Measurements from ENCODE around the gene PLXNA2. TPM values are rescaled to one million over a fixed set of nuclear protein-coding genes. Genes with fewer than 3 reads are reported as not detected.

Gene PLXNA2
- total RNA-seq, 1 donor from 2014 or later: 0.08 TPM

GRCh38 chr1:208161005-208161404 lies 83.2 kb downstream of the PLXNA2 start:
- Mint-ChIP-seq H3K36me3 (ENCODE audit: low read depth) (no peaks in the 10 kb centered on the region), H3K27ac (no peak overlapping the region), H3K9me3 (no peaks in the 10 kb centered on the region), H3K27me3 (ENCODE audit: insufficient read depth) (peaks cover 22% of the 10 kb centered on the region), H3K4me1 (ENCODE audit: low read depth) (no peaks in the 10 kb centered on the region), H3K4me3 (no peak overlapping the region)
- intact Hi-C loops (cut with micrococcal nuclease): no loop called here
- no peak for DNase-seq (ENCODE audit: low spot score)

DNA sequence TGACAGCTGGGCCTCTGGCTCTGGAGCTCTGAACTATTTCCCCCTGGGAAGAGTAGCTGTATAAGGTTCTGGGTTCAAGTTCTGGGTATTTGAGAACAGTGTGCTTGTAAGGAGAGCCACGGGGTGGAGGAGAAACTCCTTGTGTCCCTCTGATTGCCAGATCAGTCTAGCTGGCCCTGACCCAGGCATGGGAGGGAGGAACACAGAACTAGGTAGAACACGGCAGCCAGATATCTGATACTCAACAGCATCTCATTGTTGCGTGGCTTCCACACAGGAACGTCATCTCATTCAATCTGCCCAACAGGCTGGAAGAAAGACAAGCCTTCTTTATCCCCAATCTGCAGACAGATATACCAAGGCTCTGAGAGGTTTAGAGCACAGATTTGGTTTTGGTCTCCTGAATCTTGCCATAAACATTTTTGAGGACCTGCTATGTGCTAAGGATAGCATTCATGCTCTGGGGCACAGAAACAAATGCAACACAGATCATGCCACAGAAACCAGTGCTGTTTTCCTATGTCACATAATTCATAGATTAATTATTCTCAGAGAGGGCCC lies 83.8 kb downstream of the PLXNA2 start:
- Mint-ChIP-seq H3K27ac (no peak overlapping the region), H3K4me3 (no peak overlapping the region), H3K9me3 (no peaks in the 10 kb centered on the region), H3K27me3 (ENCODE audit: insufficient read depth) (peaks cover 20% of the 10 kb centered on the region), H3K4me1 (ENCODE audit: low read depth) (no peaks in the 10 kb centered on the region), H3K36me3 (ENCODE audit: low read depth) (no peaks in the 10 kb centered on the region)
- no peak for DNase-seq (ENCODE audit: low spot score)
- intact Hi-C loops (cut with micrococcal nuclease): no loop called here

GRCh38 chr1:208159555-208160258 lies 84.5 kb downstream of the PLXNA2 start:
- DNase-seq (ENCODE audit: low spot score): no peak
- Mint-ChIP-seq H3K27ac (no peak overlapping the region), H3K27me3 (ENCODE audit: insufficient read depth) (peaks cover 15% of the 10 kb centered on the region), H3K9me3 (no peaks in the 10 kb centered on the region), H3K4me1 (ENCODE audit: low read depth) (no peaks in the 10 kb centered on the region), H3K36me3 (ENCODE audit: low read depth) (no peaks in the 10 kb centered on the region), H3K4me3 (no peak overlapping the region)
- intact Hi-C loops (cut with micrococcal nuclease): no loop called here

GRCh38 chr1:208158640-208159554 lies 85.3 kb downstream of the PLXNA2 start:
- Mint-ChIP-seq H3K4me3 (no peak overlapping the region), H3K36me3 (ENCODE audit: low read depth) (no peaks in the 10 kb centered on the region), H3K27ac (no peak overlapping the region), H3K9me3 (no peaks in the 10 kb centered on the region), H3K4me1 (ENCODE audit: low read depth) (no peaks in the 10 kb centered on the region), H3K27me3 (ENCODE audit: insufficient read depth) (peaks cover 10% of the 10 kb centered on the region)
- intact Hi-C loops (cut with micrococcal nuclease): no loop called here
- DNase-seq (ENCODE audit: low spot score): no peak

DNA sequence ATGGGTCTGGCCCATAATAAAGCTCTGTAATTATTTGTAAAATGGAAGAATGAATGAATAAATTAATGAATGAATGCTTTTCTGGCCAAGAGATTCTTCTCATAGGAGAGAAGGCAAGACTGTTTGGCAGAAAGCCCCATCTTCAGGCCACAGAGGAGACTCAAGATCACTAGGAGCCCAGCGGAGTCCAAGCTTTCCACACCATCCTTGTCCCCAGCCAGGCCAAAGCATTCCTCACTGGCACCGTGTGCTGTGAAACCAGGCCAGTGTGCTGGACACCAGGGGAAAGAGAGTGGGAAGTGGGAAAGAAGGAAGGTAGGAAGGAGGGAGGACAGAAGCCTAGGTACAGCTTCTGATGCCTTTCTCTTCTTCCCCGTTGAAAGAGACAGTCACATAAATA lies 86.4 kb downstream of the PLXNA2 start:
- no peak overlapping the region for H3K4me3 Mint-ChIP-seq
- H3K27me3 Mint-ChIP-seq (ENCODE audit: insufficient read depth): peaks cover 5% of the 10 kb centered on the region
- no peak for DNase-seq (ENCODE audit: low spot score)
- H3K4me1 Mint-ChIP-seq (ENCODE audit: low read depth): no peaks in the 10 kb centered on the region
- no peak overlapping the region for H3K27ac Mint-ChIP-seq
- intact Hi-C loops (cut with micrococcal nuclease): no loop called here
- H3K36me3 Mint-ChIP-seq (ENCODE audit: low read depth): no peaks in the 10 kb centered on the region
- H3K9me3 Mint-ChIP-seq: no peaks in the 10 kb centered on the region

DNA sequence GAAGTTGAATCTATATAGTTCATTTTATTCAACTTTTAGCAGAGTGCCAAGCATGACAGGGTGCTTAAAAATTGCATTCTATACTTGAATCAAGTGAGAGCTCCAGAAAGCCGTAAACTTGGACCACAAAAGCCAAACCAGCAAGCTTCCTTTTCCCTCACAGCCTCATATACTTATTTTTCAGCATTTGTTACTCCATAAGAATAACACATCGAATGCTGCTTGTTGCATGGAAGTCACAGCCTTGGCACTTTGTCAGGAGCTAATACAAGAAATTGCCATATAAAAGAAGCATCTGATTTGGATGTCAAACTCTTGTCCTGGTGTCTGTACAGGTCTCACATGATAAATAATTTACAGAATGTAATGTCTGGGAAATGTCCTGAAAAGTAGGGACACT lies 87.4 kb downstream of the PLXNA2 start:
- Mint-ChIP-seq H3K27ac (no peak overlapping the region), H3K9me3 (no peaks in the 10 kb centered on the region), H3K27me3 (ENCODE audit: insufficient read depth) (peaks cover 6% of the 10 kb centered on the region), H3K4me3 (no peak overlapping the region), H3K4me1 (ENCODE audit: low read depth) (no peaks in the 10 kb centered on the region), H3K36me3 (ENCODE audit: low read depth) (no peaks in the 10 kb centered on the region)
- intact Hi-C loops (cut with micrococcal nuclease): no loop called here
- no peak for DNase-seq (ENCODE audit: low spot score)

DNA sequence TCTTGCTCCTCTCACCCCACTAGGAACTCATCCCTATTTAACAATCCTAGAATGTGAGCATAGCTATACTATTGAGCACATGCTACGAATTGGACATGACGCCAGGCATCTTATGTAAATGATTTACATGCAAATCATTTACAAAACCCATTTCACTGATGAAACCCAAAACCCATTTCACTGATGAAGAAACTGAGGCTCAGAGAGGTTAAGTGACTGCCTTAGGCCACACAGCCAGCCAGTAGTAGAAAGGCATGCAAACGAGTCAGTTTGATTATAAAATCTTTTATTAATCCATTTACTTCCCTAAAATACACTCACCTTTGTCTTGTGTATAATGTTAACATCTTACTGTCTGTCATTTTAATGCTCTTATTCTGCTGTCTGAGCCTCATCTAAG lies 87.9 kb downstream of the PLXNA2 start:
- intact Hi-C loops (cut with micrococcal nuclease): no loop called here
- no peak overlapping the region for H3K4me3 Mint-ChIP-seq
- no peaks in the 10 kb centered on the region for H3K36me3 Mint-ChIP-seq (ENCODE audit: low read depth)
- H3K27ac Mint-ChIP-seq: no peak overlapping the region
- peaks cover 6% of the 10 kb centered on the region for H3K27me3 Mint-ChIP-seq (ENCODE audit: insufficient read depth)
- DNase-seq (ENCODE audit: low spot score): no peak
- no peaks in the 10 kb centered on the region for H3K4me1 Mint-ChIP-seq (ENCODE audit: low read depth)
- no peaks in the 10 kb centered on the region for H3K9me3 Mint-ChIP-seq

- intact Hi-C loops (cut with micrococcal nuclease): no loop called here
Observed at GRCh38 chr1:208154679-208155642, 89.2 kb downstream of the PLXNA2 start.

DNA sequence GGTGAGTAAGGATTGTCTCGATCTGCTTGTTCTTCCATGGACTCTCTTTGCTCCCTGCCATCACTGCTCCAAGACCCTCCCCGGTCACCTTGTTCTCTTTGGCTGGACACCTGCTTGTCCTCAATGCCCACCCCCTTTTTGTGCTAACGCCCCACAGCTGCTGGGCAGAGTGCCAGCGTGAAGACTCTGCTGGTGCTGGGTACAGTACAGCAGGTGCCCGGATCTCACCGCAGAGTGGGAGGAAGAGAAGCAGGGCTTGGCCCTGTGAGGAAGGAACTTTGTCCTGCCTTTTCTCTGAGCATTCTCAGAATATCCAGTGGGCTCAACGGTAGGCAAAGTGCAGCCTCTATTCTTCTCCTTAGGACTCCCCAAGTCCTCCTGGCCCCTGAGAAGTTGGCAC lies 90.1 kb downstream of the PLXNA2 start:
- Mint-ChIP-seq H3K4me3 (no peak overlapping the region), H3K4me1 (ENCODE audit: low read depth) (no peaks in the 10 kb centered on the region), H3K9me3 (no peaks in the 10 kb centered on the region), H3K27me3 (ENCODE audit: insufficient read depth) (peaks cover 6% of the 10 kb centered on the region), H3K27ac (no peak overlapping the region), H3K36me3 (ENCODE audit: low read depth) (no peaks in the 10 kb centered on the region)
- intact Hi-C loops (cut with micrococcal nuclease): no loop called here
- no peak for DNase-seq (ENCODE audit: low spot score)

More at GRCh38 chr1:208154679-208155642, 89.2 kb downstream of the PLXNA2 start:
- H3K27me3 Mint-ChIP-seq (ENCODE audit: insufficient read depth): peaks cover 6% of the 10 kb centered on the region
- H3K9me3 Mint-ChIP-seq: no peaks in the 10 kb centered on the region
- H3K36me3 Mint-ChIP-seq (ENCODE audit: low read depth): no peaks in the 10 kb centered on the region
- H3K4me1 Mint-ChIP-seq (ENCODE audit: low read depth): no peaks in the 10 kb centered on the region
- no peak for DNase-seq (ENCODE audit: low spot score)
- H3K27ac Mint-ChIP-seq: no peak overlapping the region
- no peak overlapping the region for H3K4me3 Mint-ChIP-seq

DNA sequence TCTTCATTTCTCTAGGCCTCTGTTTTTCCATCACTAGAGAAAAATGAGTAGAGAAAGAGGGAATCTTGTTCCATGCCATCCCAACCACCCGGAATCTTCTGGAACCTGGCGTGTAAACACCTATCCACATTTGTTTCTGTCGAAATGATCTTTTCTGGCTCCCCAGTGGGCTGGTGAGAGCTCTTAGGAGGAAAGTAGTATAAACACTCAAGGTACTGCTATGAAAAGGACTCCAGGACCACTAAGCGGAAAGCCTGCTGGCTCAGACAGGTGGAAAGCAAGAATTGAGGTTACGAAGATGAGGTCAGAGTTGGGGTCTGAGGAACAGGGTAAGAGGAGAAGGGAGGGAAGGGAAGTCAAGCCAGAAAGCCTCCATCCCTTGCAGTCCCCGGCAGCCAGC lies 90.8 kb downstream of the PLXNA2 start:
- Mint-ChIP-seq H3K4me3 (no peak overlapping the region), H3K27me3 (ENCODE audit: insufficient read depth) (peaks cover 6% of the 10 kb centered on the region), H3K9me3 (no peaks in the 10 kb centered on the region), H3K36me3 (ENCODE audit: low read depth) (no peaks in the 10 kb centered on the region), H3K4me1 (ENCODE audit: low read depth) (no peaks in the 10 kb centered on the region), H3K27ac (no peak overlapping the region)
- intact Hi-C loops (cut with micrococcal nuclease): no loop called here
- DNase-seq (ENCODE audit: low spot score): no peak

DNA sequence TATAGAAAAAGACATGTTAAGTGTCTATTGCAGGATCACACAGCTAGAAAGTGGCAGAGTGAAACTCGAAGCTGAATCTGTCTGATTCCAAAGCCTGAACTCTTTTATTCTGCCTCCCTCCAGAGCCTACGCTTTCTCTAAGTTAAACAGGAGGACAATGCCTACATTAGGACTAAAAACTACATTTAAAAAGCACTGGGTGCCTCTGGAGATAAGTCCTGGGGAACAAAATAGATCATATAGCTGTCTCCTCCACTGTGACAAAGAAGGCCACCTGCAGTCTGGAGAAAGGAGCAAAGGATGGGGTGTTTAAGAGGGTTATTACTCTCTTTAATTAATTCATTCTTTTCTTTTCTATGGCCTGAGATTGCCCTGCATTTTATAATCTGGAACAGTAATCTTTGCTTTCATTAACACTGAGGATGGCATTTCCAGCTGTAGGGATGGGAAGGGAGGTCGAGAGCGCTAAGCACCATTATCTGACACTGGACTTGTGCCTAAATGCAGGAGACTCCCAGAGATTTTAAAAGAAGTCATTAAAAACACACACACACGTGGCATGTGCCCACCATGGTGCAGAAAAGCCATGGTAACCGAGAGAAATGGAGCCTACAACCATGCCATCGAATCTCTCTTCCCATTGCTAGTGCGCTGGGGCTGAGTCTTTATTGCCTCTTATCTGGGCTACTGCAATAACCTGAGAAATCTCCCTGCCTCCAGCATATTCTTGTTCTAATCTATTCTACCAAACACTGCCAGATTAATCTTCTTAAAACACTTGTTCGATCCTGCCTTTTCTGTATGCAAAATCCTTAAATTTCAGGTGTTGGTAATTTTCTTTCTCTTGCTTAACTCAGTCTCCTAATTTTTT lies 92.2 kb downstream of the PLXNA2 start:
- Mint-ChIP-seq H3K4me1 (ENCODE audit: low read depth) (no peaks in the 10 kb centered on the region), H3K27ac (no peak overlapping the region), H3K4me3 (no peak overlapping the region), H3K9me3 (no peaks in the 10 kb centered on the region), H3K36me3 (ENCODE audit: low read depth) (no peaks in the 10 kb centered on the region), H3K27me3 (ENCODE audit: insufficient read depth) (peaks cover 3% of the 10 kb centered on the region)
- no peak for DNase-seq (ENCODE audit: low spot score)
- intact Hi-C loops (cut with micrococcal nuclease): no loop called here

All from activated T-helper 1 cell treated with anti-CD3 and anti-CD28 coated beads, Interleukin-12 subunit alpha, Interleukin-12 subunit beta, Interleukin-2, Interleukin-4 antibody, amounts not matched to agents 30 ng/mL and 10 ng/mL and 1 ng/mL, durations not matched to agents 14 hours and 24 hours and 36 hours (primary cell).